Sigmoid colon (tissue), 7 donors: ENCODE measurements around the gene NGFR. TPM values are rescaled to one million over a fixed set of nuclear protein-coding genes. Genes with fewer than 3 reads are reported as not detected.

Experiments used
- DNase-seq: peaks from one replicate; pipeline ENCODE4 v3.0.0-alpha.2; 2019
- H3K27ac ChIP-seq, 4 donors: fragments of 200-600 bp; sonication (generic); one replicate each; pipeline ENCODE4 v1.5.1; 2016 to 2019; ENCODE audit warnings: mild to moderate bottlenecking in 1 of 4
- H3K27me3 ChIP-seq, 3 donors: fragments of 200-600 bp; sonication (generic); one replicate each; pipeline ENCODE4 v1.5.1; 2019; ENCODE audit warnings: mild to moderate bottlenecking in 1 of 3
- H3K36me3 ChIP-seq, 4 donors: fragments of 200-600 bp; sonication (generic); one replicate each; pipeline ENCODE4 v1.5.1; 2016 to 2019
- H3K4me1 ChIP-seq, 4 donors: fragments of 200-600 bp; sonication (generic); one replicate each; pipeline ENCODE4 v1.5.1; 2017 to 2019
- H3K4me3 ChIP-seq, 4 donors: fragments of 200-600 bp; sonication (generic); one replicate each; pipeline ENCODE4 v1.5.1; 2017 to 2019; ENCODE audit warnings: mild to moderate bottlenecking in 2 of 4, moderate library complexity in 1 of 4
- H3K9me3 ChIP-seq, 4 donors: fragments of 200-600 bp in 3 of 4; sonication (generic) in 3 of 4; one replicate each; pipeline versions ENCODE4 v1.5.1 to v1.6.1; 2013 to 2019
- EP300 ChIP-seq, 4 donors: sonication (generic); formaldehyde crosslinking; IDR thresholded peaks; one replicate each; pipeline ENCODE4 v1.6.1; 2017; ENCODE audit warnings: antibody characterized with exemption in 4 of 4
- POLR2A ChIP-seq, 2 donors: fragments of 450-650 bp; IDR thresholded peaks; one replicate each; pipeline ENCODE4 v1.6.1; 2016; ENCODE audit warnings: antibody characterized with exemption in 2 of 2, mild to moderate bottlenecking in 2 of 2, moderate library complexity in 2 of 2
- POLR2AphosphoS5 ChIP-seq, 4 donors: sonication (generic); formaldehyde crosslinking; IDR thresholded peaks; one replicate each; pipeline ENCODE4 v1.6.1; 2017; ENCODE audit warnings: antibody characterized with exemption in 4 of 4
- WGBS, 2 donors: extraction: QIAGEN DNeasy Blood & Tissue Kit; methylation state at CpG; one replicate each; pipeline ENCODE4 v1.1.7; 2013; 5-methylcytosine and 5-hydroxymethylcytosine counted together
- intact Hi-C: fragments of 100-400 bp; cut with DNase I; formaldehyde crosslinking; loops from one replicate; pipeline ENCODE4 v1.15.1; 2023
- polyA plus RNA-seq, 3 donors: library from polyadenylated mRNA; stranded (reverse); fragments of 200-250 nt; gene quantifications; one replicate each; pipeline ENCODE4 v1.2.3, GENCODE V29; 2013
- total RNA-seq, 4 donors: library from RNA; depleted of rRNA; stranded (reverse); fragments of >200 nt; gene quantifications; one replicate each; pipeline ENCODE4 v1.1.0, GENCODE V29; 2016
- TF ChIP-seq, protein P1 (sequence below), 4 experiments: fragments of 450-650 bp in 3 of 4; fragments of 200-600 bp in 1 of 4; IDR thresholded peaks; one replicate each; pipeline ENCODE4 v1.5.1; 2016 to 2019; ENCODE audit warnings: antibody characterized with exemption in 4 of 4, mild to moderate bottlenecking in 3 of 4, moderate library complexity in 2 of 4
- donor health status: healthy with polysubstance abuse.
- donor health status: Bipolar disorder and iron deficiency.
- donor health status: healthy.

The NGFR gene
- total and polyA plus RNA-seq, 7 donors, result 0.46 to 15.2 (median 6.9) TPM

DNA sequence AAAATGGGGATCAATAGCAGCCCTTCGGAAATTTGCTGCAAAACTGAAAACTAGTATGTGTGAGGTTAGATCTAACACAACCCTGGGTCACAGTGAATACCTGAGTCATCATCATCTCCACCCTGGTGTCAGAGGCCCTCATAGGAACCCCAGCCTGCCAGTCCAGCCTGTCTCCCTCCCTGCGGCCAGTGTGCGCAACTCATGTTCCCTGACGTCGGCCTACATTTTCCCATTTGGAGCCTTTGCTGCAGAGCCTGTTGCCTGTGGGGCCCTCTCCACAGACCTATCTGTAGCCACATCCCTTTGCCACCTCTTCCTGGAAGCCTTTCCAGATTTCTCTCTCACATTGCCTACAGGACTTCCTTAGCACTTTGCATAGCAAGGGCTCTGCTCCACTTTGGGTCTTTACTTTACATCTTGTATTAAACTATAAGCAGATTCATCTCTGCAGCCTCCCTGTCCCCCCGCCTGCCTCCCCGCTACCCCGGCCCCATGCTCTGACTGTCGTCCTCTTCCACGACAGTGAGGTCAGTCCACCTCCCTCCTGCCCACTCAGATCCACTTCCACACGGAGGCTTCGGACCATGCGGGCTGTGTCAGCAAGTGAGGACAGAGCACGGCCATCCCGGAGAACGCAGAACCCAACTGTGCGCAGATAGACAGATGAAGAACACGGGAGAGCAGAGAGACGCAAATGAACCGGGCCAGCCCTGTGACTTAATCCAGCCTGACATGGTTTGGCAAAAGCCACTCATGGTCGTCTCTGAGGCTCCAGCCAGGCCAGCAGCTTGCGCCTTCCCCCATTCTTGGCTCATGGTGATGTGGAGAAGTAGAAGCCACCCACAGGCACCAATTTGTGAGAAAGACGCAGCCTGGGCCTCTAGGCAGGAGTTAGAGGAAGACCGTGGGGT lies 31.0 kb downstream of the NGFR start:
- 80 to 81% methylated on average over 24 of the region's 24 CpGs for WGBS, 2 donors
- Histone ChIP-seq H3K4me1 (no peaks in the 10 kb centered on the region), H3K27me3 (no peaks in the 10 kb centered on the region), H3K36me3 (no peaks in the 10 kb centered on the region), H3K9me3 (no peaks in the 10 kb centered on the region), H3K4me3 (no peak overlapping the region), H3K27ac (no peak overlapping the region)
- intact Hi-C loops, result no loop called here
- peak; percentile 81 for DNase-seq
- TF ChIP-seq EP300 (IDR thresholded peaks at IDR 0.05) (no peak), POLR2A (IDR thresholded peaks at IDR 0.05) (no peak)

DNA sequence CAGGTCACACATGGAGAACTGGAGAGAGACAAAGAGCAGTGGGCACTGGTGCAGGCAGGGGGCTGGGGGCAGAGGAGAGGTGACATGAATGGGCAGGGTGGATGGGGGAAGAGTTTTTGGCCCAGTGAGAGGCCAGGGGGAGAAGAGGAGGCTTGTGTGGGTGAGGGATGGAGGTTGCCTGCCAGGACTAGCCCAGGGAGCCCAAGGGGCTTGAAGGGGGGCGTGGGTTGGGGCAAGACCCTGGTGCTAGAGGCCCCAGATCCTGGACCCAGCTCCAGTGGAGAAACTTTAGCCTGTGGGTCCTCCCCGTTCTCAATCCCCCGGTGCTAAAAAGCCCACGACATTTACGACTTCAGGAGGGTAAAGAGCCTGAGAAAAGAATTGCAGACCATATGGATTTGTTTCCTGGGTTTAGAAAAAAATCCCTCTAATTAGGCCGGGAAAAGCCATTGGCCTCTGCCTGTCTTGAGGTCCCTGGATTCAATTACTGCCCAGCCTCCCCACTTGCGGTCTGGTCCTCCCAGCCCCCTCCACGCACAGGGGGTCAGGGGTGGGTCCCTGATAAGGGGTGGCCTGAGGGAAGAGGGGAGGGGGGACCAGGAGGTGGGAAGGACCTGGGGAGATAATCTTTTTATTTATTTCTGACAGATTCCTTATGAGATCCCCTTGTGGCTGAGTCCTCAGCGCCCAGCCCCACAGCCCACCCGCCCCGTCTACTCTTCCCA lies 33.0 kb downstream of the NGFR start:
- WGBS, 2 donors, result 60 to 80% methylated on average over 11 of the region's 11 CpGs
- Histone ChIP-seq H3K27ac (no peak overlapping the region), H3K9me3 (no peaks in the 10 kb centered on the region), H3K4me1 (no peaks in the 10 kb centered on the region), H3K4me3 (no peak overlapping the region), H3K36me3 (no peaks in the 10 kb centered on the region), H3K27me3 (no peaks in the 10 kb centered on the region)
- intact Hi-C loops, result no loop called here
- no peak for TF ChIP-seq EP300 (IDR thresholded peaks at IDR 0.05)
- DNase-seq, result no peak

DNA sequence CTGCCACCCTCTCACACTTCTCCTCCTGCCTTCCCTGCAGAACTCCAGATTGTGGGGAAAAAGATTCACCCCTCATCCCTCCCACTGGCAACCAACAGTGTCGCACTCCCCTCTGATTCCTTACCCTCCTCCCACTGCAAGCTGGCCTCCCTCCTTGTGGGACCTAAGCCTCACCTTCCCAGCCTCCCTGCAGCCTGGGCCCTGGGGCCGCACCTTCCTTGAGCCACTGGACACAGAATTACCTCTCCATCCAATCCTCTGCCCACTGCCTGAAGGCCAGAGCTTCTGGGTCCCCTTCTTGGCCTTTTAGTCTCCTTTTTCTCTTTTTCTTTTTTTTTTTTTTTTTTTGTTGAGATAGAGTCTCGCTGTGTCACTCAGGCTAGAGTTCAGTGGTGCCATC lies 33.9 kb downstream of the NGFR start:
- H3K4me1 ChIP-seq, result no peaks in the 10 kb centered on the region
- DNase-seq, result no peak
- H3K4me3 ChIP-seq, result no peak overlapping the region
- WGBS, 2 donors, result 88 to 90% methylated on average over 3 of the region's 3 CpGs
- H3K27me3 ChIP-seq, result peaks cover 0 to 5% (median 0%) of the 10 kb centered on the region in 3 donors
- TF ChIP-seq EP300 (IDR thresholded peaks at IDR 0.05) (no peak), POLR2A (IDR thresholded peaks at IDR 0.05) (no peak), POLR2AphosphoS5 (IDR thresholded peaks at IDR 0.05) (no peak)
- TF ChIP-seq, protein P1, sequence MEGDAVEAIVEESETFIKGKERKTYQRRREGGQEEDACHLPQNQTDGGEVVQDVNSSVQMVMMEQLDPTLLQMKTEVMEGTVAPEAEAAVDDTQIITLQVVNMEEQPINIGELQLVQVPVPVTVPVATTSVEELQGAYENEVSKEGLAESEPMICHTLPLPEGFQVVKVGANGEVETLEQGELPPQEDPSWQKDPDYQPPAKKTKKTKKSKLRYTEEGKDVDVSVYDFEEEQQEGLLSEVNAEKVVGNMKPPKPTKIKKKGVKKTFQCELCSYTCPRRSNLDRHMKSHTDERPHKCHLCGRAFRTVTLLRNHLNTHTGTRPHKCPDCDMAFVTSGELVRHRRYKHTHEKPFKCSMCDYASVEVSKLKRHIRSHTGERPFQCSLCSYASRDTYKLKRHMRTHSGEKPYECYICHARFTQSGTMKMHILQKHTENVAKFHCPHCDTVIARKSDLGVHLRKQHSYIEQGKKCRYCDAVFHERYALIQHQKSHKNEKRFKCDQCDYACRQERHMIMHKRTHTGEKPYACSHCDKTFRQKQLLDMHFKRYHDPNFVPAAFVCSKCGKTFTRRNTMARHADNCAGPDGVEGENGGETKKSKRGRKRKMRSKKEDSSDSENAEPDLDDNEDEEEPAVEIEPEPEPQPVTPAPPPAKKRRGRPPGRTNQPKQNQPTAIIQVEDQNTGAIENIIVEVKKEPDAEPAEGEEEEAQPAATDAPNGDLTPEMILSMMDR (IDR thresholded peaks at IDR 0.05), result no peak
- H3K9me3 ChIP-seq, result no peaks in the 10 kb centered on the region
- intact Hi-C loops, result no loop called here
- no peaks in the 10 kb centered on the region for H3K36me3 ChIP-seq
- H3K27ac ChIP-seq, result no peak overlapping the region

DNA sequence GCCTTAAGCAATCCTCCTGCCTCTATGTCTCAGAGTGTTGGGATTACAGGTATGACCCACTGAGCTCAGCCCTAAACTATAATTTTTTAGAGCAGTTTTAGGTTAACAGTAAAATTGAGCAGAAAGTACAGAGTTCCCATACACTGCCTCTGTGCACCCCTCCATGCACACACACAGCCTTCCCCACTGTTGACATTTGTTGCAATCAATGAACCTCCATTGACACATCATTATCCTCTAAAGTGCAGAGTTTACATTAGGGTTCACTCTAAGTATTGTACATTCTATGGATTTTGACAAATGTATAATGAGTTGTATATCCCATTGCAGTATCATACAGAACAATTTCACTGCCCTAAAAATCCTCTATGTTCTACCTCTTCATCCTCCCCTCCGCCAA lies 35.0 kb downstream of the NGFR start:
- Histone ChIP-seq H3K4me1 (no peaks in the 10 kb centered on the region), H3K27me3 (peaks cover 0 to 7% (median 0%) of the 10 kb centered on the region in 3 donors), H3K27ac (no peak overlapping the region), H3K36me3 (no peaks in the 10 kb centered on the region), H3K4me3 (no peak overlapping the region), H3K9me3 (no peaks in the 10 kb centered on the region)
- no peak for DNase-seq
- WGBS, 2 donors, result 95 to 98% methylated on average over 1 of the region's 1 CpG
- no peak for TF ChIP-seq EP300 (IDR thresholded peaks at IDR 0.05)
- TF ChIP-seq, protein P1 (IDR thresholded peaks at IDR 0.05), result no peak
- intact Hi-C loops, result no loop called here

DNA sequence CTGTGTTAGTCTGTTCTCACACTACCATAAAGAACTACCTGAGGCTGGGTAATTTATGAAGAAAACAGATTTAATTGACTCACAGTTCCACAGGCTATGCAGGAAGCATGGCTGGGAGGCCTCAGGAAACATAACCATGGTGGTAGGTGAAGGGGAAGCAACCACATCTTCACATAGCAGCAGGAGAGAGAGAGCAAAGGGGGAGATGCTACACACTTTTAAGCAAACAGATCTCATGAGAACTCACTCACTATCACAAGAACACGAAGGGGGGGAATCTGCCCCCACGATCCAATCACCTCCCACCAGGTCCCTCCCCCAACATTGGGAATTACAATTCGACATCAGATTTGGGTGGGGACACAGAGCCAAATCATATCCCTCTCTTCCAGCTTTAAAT lies 48.8 kb downstream of the NGFR start:
- WGBS, 2 donors, result 72 to 84% methylated on average over 3 of the region's 3 CpGs
- no peaks in the 10 kb centered on the region for H3K27me3 ChIP-seq
- TF ChIP-seq, protein P1 (IDR thresholded peaks at IDR 0.05), result no peak
- no peak for TF ChIP-seq EP300 (IDR thresholded peaks at IDR 0.05)
- TF ChIP-seq POLR2AphosphoS5 (IDR thresholded peaks at IDR 0.05), result no peak
- no peak for TF ChIP-seq POLR2A (IDR thresholded peaks at IDR 0.05)
- no peak overlapping the region for H3K27ac ChIP-seq
- H3K4me1 ChIP-seq, result peaks cover 0 to 6% (median 0%) of the 10 kb centered on the region in 4 donors
- intact Hi-C loops, result no loop called here
- H3K9me3 ChIP-seq, result peaks cover 0 to 6% (median 0%) of the 10 kb centered on the region in 4 donors
- H3K4me3 ChIP-seq, result no peak overlapping the region
- no peaks in the 10 kb centered on the region for H3K36me3 ChIP-seq
- no peak for DNase-seq
